ENCODE data around the gene PAX2.

Gene PAX2

DNA sequence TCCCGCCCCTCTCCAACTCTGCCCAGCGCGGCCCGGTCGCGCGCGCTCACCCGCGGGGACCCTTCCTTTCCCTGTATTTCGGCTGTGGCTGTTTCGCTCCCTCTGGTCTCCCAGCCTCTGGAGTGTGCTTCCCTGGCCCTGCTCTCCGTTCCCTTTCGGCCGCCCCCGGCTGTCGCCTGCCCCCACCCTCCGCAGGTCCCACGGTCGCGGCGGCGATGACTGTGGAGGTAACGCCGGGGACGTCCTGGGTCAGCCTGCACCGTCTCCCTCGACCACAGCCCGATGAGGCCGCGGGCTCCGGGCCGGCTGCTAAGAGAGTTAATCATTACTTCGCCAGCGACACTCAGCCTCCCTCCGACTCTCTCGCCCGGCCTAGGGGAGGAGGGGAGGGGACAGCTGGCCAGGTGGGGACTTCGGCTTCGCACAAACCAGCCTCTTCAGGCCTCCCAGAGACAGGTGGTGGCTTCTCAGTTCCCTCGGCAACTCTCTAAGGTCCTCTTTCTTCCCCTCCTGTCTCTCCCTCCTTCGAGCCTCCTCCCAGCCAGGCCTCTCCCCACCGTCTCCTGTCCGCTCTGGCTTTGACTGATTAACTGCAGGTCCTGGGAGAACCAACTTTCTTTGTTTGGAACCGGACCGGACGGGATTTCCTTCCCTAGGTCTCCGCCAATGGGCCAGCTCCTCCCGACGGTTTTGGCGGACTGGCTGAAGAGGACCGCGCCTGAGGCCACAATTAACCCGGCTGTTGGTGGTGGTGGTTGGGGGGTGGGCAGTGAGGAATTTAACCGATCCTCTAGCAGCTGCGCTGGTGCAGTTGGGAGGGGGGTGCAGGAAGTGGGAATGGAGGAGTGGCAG lies 5.6 kb upstream of the PAX2 start:
- Histone ChIP-seq H3K27ac (ENCODE audit: low read depth, low read length) (peak overlapping the region; percentile 0), H3K36me3 (ENCODE audit: control insufficient read depth in 1 of 2, insufficient read depth in 2 of 2, low read length in 2 of 2) (no peaks in the 10 kb centered on the region), H3K9ac (ENCODE audit: low read depth in 1 of 2, low read length in 2 of 2) (no peak overlapping the region), H3K27me3 (ENCODE audit: control insufficient read depth in 1 of 2, insufficient read depth in 2 of 2, low read length in 2 of 2) (peaks cover 93 to 96% of the 10 kb centered on the region in 2 donors), H3K9me3 (ENCODE audit: control insufficient read depth in 1 of 2, low read length in 2 of 2) (no peaks in the 10 kb centered on the region), H3K4me1 (ENCODE audit: control insufficient read depth in 1 of 2, insufficient read depth in 2 of 2, low read length in 2 of 2) (peaks cover 0 to 13% of the 10 kb centered on the region in 2 donors), H3K4me3 (ENCODE audit: low read depth in 1 of 2, low read length in 2 of 2) (no peak overlapping the region)

GRCh38 chr10:100740476-100741377 lies 4.7 kb upstream of the PAX2 start:
- Histone ChIP-seq H3K36me3 (ENCODE audit: control insufficient read depth in 1 of 2, insufficient read depth in 2 of 2, low read length in 2 of 2) (no peaks in the 10 kb centered on the region), H3K9me3 (ENCODE audit: control insufficient read depth in 1 of 2, low read length in 2 of 2) (no peaks in the 10 kb centered on the region), H3K27me3 (ENCODE audit: control insufficient read depth in 1 of 2, insufficient read depth in 2 of 2, low read length in 2 of 2) (peaks cover 91 to 94% of the 10 kb centered on the region in 2 donors), H3K27ac (ENCODE audit: low read depth, low read length) (no peak overlapping the region), H3K4me3 (ENCODE audit: low read depth in 1 of 2, low read length in 2 of 2) (no peak overlapping the region), H3K4me1 (ENCODE audit: control insufficient read depth in 1 of 2, insufficient read depth in 2 of 2, low read length in 2 of 2) (peaks cover 0 to 13% of the 10 kb centered on the region in 2 donors), H3K9ac (ENCODE audit: low read depth in 1 of 2, low read length in 2 of 2) (no peak overlapping the region)

DNA sequence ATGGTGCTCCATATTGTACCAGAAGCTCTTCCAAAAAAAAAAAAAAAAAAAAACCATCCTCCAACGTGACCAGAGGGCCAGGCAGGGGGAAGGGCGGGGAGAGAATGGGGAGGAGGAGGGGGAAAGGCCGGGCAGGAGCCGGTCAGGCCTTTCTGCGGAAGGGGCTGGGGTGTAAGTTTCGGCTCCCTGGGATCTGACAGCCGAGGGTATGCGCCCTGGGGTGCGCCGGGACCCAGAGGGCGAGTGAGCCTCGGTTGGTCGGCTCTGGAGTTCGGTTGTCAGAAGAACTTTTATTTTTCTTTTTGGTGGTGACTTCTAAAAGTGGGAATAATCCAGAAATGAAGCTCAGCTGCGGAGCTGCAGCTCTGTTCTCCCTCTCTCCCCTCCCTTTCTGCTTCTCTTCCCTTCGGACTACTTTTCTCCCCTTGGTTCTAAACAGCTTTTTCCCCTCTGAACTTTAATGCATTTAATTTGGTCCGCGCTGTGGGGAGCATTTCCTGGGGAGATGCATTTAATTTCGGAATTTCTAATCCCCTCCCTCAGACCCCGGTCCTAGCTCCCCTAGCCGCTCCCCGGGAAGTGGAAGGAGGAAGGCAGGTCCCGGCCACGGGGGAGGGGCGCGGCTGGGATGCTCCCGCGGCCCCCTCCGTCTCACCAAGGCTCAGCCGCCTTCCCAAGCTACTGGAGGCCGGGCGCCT lies 3.9 kb upstream of the PAX2 start:
- Histone ChIP-seq H3K9ac (ENCODE audit: low read depth in 1 of 2, low read length in 2 of 2) (no peak overlapping the region), H3K27ac (ENCODE audit: low read depth, low read length) (no peak overlapping the region), H3K9me3 (ENCODE audit: control insufficient read depth in 1 of 2, low read length in 2 of 2) (no peaks in the 10 kb centered on the region), H3K4me1 (ENCODE audit: control insufficient read depth in 1 of 2, insufficient read depth in 2 of 2, low read length in 2 of 2) (peaks cover 0 to 13% of the 10 kb centered on the region in 2 donors), H3K27me3 (ENCODE audit: control insufficient read depth in 1 of 2, insufficient read depth in 2 of 2, low read length in 2 of 2) (peaks cover 91 to 93% of the 10 kb centered on the region in 2 donors), H3K36me3 (ENCODE audit: control insufficient read depth in 1 of 2, insufficient read depth in 2 of 2, low read length in 2 of 2) (no peaks in the 10 kb centered on the region), H3K4me3 (ENCODE audit: low read depth in 1 of 2, low read length in 2 of 2) (no peak overlapping the region)

- no peak overlapping the region for H3K9ac ChIP-seq (ENCODE audit: low read depth in 1 of 2, low read length in 2 of 2)
These were observed 3.2 kb upstream of the PAX2 start for GRCh38 chr10:100742076-100742771.

GRCh38 chr10:100742936-100743335 lies 2.4 kb upstream of the PAX2 start:
- peaks cover 0 to 10% of the 10 kb centered on the region in 2 donors for H3K4me1 ChIP-seq (ENCODE audit: control insufficient read depth in 1 of 2, insufficient read depth in 2 of 2, low read length in 2 of 2)

More at GRCh38 chr10:100742076-100742771, 3.2 kb upstream of the PAX2 start:
- Histone ChIP-seq H3K36me3 (ENCODE audit: control insufficient read depth in 1 of 2, insufficient read depth in 2 of 2, low read length in 2 of 2) (no peaks in the 10 kb centered on the region), H3K27ac (ENCODE audit: low read depth, low read length) (no peak overlapping the region), H3K4me3 (ENCODE audit: low read depth in 1 of 2, low read length in 2 of 2) (no peak overlapping the region), H3K9me3 (ENCODE audit: control insufficient read depth in 1 of 2, low read length in 2 of 2) (no peaks in the 10 kb centered on the region), H3K4me1 (ENCODE audit: control insufficient read depth in 1 of 2, insufficient read depth in 2 of 2, low read length in 2 of 2) (peaks cover 0 to 13% of the 10 kb centered on the region in 2 donors), H3K27me3 (ENCODE audit: control insufficient read depth in 1 of 2, insufficient read depth in 2 of 2, low read length in 2 of 2) (peaks cover 91 to 93% of the 10 kb centered on the region in 2 donors)

GRCh38 chr10:100743626-100744135 lies 1.7 kb upstream of the PAX2 start:
- H3K4me1 ChIP-seq (ENCODE audit: control insufficient read depth in 1 of 2, insufficient read depth in 2 of 2, low read length in 2 of 2) = peaks cover 0 to 14% of the 10 kb centered on the region in 2 donors
- no peak overlapping the region for H3K4me3 ChIP-seq (ENCODE audit: low read depth in 1 of 2, low read length in 2 of 2)
- no peaks in the 10 kb centered on the region for H3K9me3 ChIP-seq (ENCODE audit: control insufficient read depth in 1 of 2, low read length in 2 of 2)
- H3K9ac ChIP-seq (ENCODE audit: low read depth in 1 of 2, low read length in 2 of 2) = no peak overlapping the region
- no peaks in the 10 kb centered on the region for H3K36me3 ChIP-seq (ENCODE audit: control insufficient read depth in 1 of 2, insufficient read depth in 2 of 2, low read length in 2 of 2)
- peaks cover 88 to 91% of the 10 kb centered on the region in 2 donors for H3K27me3 ChIP-seq (ENCODE audit: control insufficient read depth in 1 of 2, insufficient read depth in 2 of 2, low read length in 2 of 2)
- H3K27ac ChIP-seq (ENCODE audit: low read depth, low read length) = no peak overlapping the region

More at GRCh38 chr10:100742936-100743335, 2.4 kb upstream of the PAX2 start:
- no peaks in the 10 kb centered on the region for H3K36me3 ChIP-seq (ENCODE audit: control insufficient read depth in 1 of 2, insufficient read depth in 2 of 2, low read length in 2 of 2)
- no peak overlapping the region for H3K27ac ChIP-seq (ENCODE audit: low read depth, low read length)
- no peak overlapping the region for H3K9ac ChIP-seq (ENCODE audit: low read depth in 1 of 2, low read length in 2 of 2)
- no peaks in the 10 kb centered on the region for H3K9me3 ChIP-seq (ENCODE audit: control insufficient read depth in 1 of 2, low read length in 2 of 2)
- H3K27me3 ChIP-seq (ENCODE audit: control insufficient read depth in 1 of 2, insufficient read depth in 2 of 2, low read length in 2 of 2) = peaks cover 88 to 91% of the 10 kb centered on the region in 2 donors
- no peak overlapping the region for H3K4me3 ChIP-seq (ENCODE audit: low read depth in 1 of 2, low read length in 2 of 2)

- Histone ChIP-seq H3K9me3 (ENCODE audit: control insufficient read depth in 1 of 2, low read length in 2 of 2) (no peaks in the 10 kb centered on the region), H3K4me1 (ENCODE audit: control insufficient read depth in 1 of 2, insufficient read depth in 2 of 2, low read length in 2 of 2) (peaks cover 0 to 14% of the 10 kb centered on the region in 2 donors), H3K9ac (ENCODE audit: low read depth in 1 of 2, low read length in 2 of 2) (no peak overlapping the region), H3K4me3 (ENCODE audit: low read depth in 1 of 2, low read length in 2 of 2) (no peak overlapping the region), H3K27me3 (ENCODE audit: control insufficient read depth in 1 of 2, insufficient read depth in 2 of 2, low read length in 2 of 2) (peaks cover 89 to 91% of the 10 kb centered on the region in 2 donors), H3K36me3 (ENCODE audit: control insufficient read depth in 1 of 2, insufficient read depth in 2 of 2, low read length in 2 of 2) (no peaks in the 10 kb centered on the region), H3K27ac (ENCODE audit: low read depth, low read length) (no peak overlapping the region)
These were observed 1.0 kb upstream of the PAX2 start for GRCh38 chr10:100744136-100744986.

GRCh38 chr10:100745882-100746783 lies 751 bp downstream of the PAX2 start:
- H3K4me3 ChIP-seq (ENCODE audit: low read depth in 1 of 2, low read length in 2 of 2) = no peak overlapping the region
- H3K9me3 ChIP-seq (ENCODE audit: control insufficient read depth in 1 of 2, low read length in 2 of 2) = no peaks in the 10 kb centered on the region
- peaks cover 0 to 14% of the 10 kb centered on the region in 2 donors for H3K4me1 ChIP-seq (ENCODE audit: control insufficient read depth in 1 of 2, insufficient read depth in 2 of 2, low read length in 2 of 2)
- H3K9ac ChIP-seq (ENCODE audit: low read depth in 1 of 2, low read length in 2 of 2) = no peak overlapping the region
- H3K36me3 ChIP-seq (ENCODE audit: control insufficient read depth in 1 of 2, insufficient read depth in 2 of 2, low read length in 2 of 2) = no peaks in the 10 kb centered on the region
- no peak overlapping the region for H3K27ac ChIP-seq (ENCODE audit: low read depth, low read length)
- peaks cover 89 to 91% of the 10 kb centered on the region in 2 donors for H3K27me3 ChIP-seq (ENCODE audit: control insufficient read depth in 1 of 2, insufficient read depth in 2 of 2, low read length in 2 of 2)

All from duodenal mucosa (tissue), 2 donors.